SK-N-SH treated with all-trans-retinoic acid at 6 μM for 48 hours (cell line): ENCODE data around the gene GPR3.

Experiments
- BACH2 ChIP-seq: fragments of 250-450 bp; sonication (Bioruptor Pico); IDR thresholded peaks from 2 replicates; pipeline ENCODE4 v1.9.0; 2021; ENCODE audit warnings: mild to moderate bottlenecking, borderline replicate concordance
- CREB5 ChIP-seq: fragments of 250-450 bp; sonication (Bioruptor Pico); IDR thresholded peaks from 2 replicates; pipeline ENCODE4 v1.5.1; 2020; ENCODE audit warnings: low read depth, mild to moderate bottlenecking, moderate library complexity
- CSDC2 ChIP-seq: fragments of 250-450 bp; sonication (Bioruptor Pico); IDR thresholded peaks from 2 replicates; pipeline ENCODE4 v1.5.0; 2020; ENCODE audit warnings: mild to moderate bottlenecking, moderate library complexity
- GLIS3 ChIP-seq: fragments of 250-450 bp; sonication (Bioruptor Pico); IDR thresholded peaks from 2 replicates; pipeline ENCODE4 v1.5.0; 2020; ENCODE audit warnings: mild to moderate bottlenecking, moderate library complexity
- OSR1 ChIP-seq: fragments of 250-450 bp; sonication (Bioruptor Pico); IDR thresholded peaks from 2 replicates; pipeline ENCODE4 v1.8.0; 2022; ENCODE audit warnings: moderate library complexity, mild to moderate bottlenecking, inconsistent platforms
- PATZ1 ChIP-seq: fragments of 250-450 bp; sonication (Bioruptor Pico); IDR thresholded peaks from 2 replicates; pipeline ENCODE4 v1.8.0; 2020; ENCODE audit warnings: mild to moderate bottlenecking, moderate library complexity, borderline replicate concordance
- SNAI2 ChIP-seq: fragments of 250-450 bp; sonication (Bioruptor Pico); IDR thresholded peaks from 2 replicates; pipeline ENCODE4 v1.5.0; 2020; ENCODE audit warnings: mild to moderate bottlenecking, moderate library complexity
- TSHZ2 ChIP-seq: fragments of 250-450 bp; sonication (Bioruptor Pico); IDR thresholded peaks from 2 replicates; pipeline ENCODE4 v1.5.0; 2020; ENCODE audit warnings: mild to moderate bottlenecking, moderate library complexity
- ZC3H10 ChIP-seq: fragments of 250-450 bp; sonication (Bioruptor Pico); IDR thresholded peaks from 2 replicates; pipeline ENCODE4 v1.5.1; 2021; ENCODE audit warnings: mild to moderate bottlenecking, moderate library complexity
- ZFP3 ChIP-seq: fragments of 250-450 bp; sonication (Bioruptor Pico); IDR thresholded peaks from 2 replicates; pipeline ENCODE4 v1.5.0; 2020; ENCODE audit warnings: mild to moderate bottlenecking, moderate library complexity
- ZFP30 ChIP-seq: fragments of 450-650 bp; formaldehyde crosslinking; IDR thresholded peaks from 2 replicates; pipeline ENCODE4 v1.5.0; 2022; ENCODE audit warnings: mild to moderate bottlenecking, moderate library complexity

- no peak for TF ChIP-seq SNAI2 (CRISPR knock-in tag)
- no peak for TF ChIP-seq GLIS3 (CRISPR knock-in tag)
- no peak for TF ChIP-seq OSR1 (CRISPR knock-in tag)
- no peak for TF ChIP-seq ZFP30 (CRISPR knock-in tag)
- no peak for TF ChIP-seq ZFP3 (CRISPR knock-in tag)
- TF ChIP-seq PATZ1 (CRISPR knock-in tag): no peak
- no peak for TF ChIP-seq TSHZ2 (CRISPR knock-in tag)
- no peak for TF ChIP-seq CSDC2
- no peak for TF ChIP-seq CREB5 (CRISPR knock-in tag)
- TF ChIP-seq ZC3H10: no peak
- TF ChIP-seq BACH2: no peak
Measured at GRCh38 chr1:27360159-27361043, 32.0 kb upstream of the GPR3 start.
